ENCODE results near the gene NAB2.
"Not testable (repeated sequence)": the region's sequence is repeated elsewhere in the genome, so short reads cannot be mapped to it uniquely, and the experiment has no call there.

NAB2 gene

GRCh38 chr12:57049119-57049446 is 39.8 kb upstream of the NAB2 start:
- Histone ChIP-seq H3K27me3 (peaks cover 0 to 10% of the 10 kb centered on the region in 2 donors), H3K4me1 (no peaks in the 10 kb centered on the region)

GRCh38 chr12:57049890-57050289 is 39.0 kb upstream of the NAB2 start, which contains the start of gene MYO1A:
TSS of gene MYO1A (minus strand) at chr12:57050129. CDS start at chr12:57048323, 1,806 bp downstream.
- H3K27ac ChIP-seq, result no peak within 1 kb of the TSS
- H3K9me3 ChIP-seq, result no peaks in the 10 kb centered on the region
- TF ChIP-seq CTCF (IDR thresholded peaks at IDR 0.05), result no peak
- H3K4me1 ChIP-seq, result no peaks in the 10 kb centered on the region
- no peak for DNase-seq
- H3K27me3 ChIP-seq, result peaks cover 0 to 8% of the 10 kb centered on the region in 2 donors
- H3K4me3 ChIP-seq, result no peak within 1 kb of the TSS
- intact Hi-C loops (cut with DNase I; ENCODE audit: low total_unique reads), result no loop called here
- no peaks in the 10 kb centered on the region for H3K36me3 ChIP-seq

More at GRCh38 chr12:57049119-57049446, 39.8 kb upstream of the NAB2 start:
- Histone ChIP-seq H3K9me3 (no peaks in the 10 kb centered on the region), H3K36me3 (no peaks in the 10 kb centered on the region), H3K4me3 (no peak overlapping the region), H3K27ac (no peak overlapping the region)
- DNase-seq, result no peak
- intact Hi-C loops (cut with DNase I; ENCODE audit: low total_unique reads), result no loop called here
- TF ChIP-seq CTCF (IDR thresholded peaks at IDR 0.05), result no peak

- Histone ChIP-seq H3K4me3 (no peak overlapping the region), H3K27me3 (peaks cover 0 to 5% of the 10 kb centered on the region in 2 donors), H3K4me1 (no peaks in the 10 kb centered on the region), H3K27ac (no peak overlapping the region), H3K9me3 (no peaks in the 10 kb centered on the region), H3K36me3 (no peaks in the 10 kb centered on the region)
- intact Hi-C loops (cut with DNase I; ENCODE audit: low total_unique reads), result no loop called here
- TF ChIP-seq CTCF (IDR thresholded peaks at IDR 0.05), result no peak
- no peak for DNase-seq
Observed at GRCh38 chr12:57051011-57051410, 37.9 kb upstream of the NAB2 start.

- H3K36me3 ChIP-seq, result peaks cover 0 to 15% (median 0%) of the 10 kb centered on the region in 3 donors
- H3K27me3 ChIP-seq; H3K27ac ChIP-seq; H3K9me3 ChIP-seq; H3K4me1 ChIP-seq; H3K4me3 ChIP-seq; DNase-seq; intact Hi-C loops (cut with DNase I; ENCODE audit: low total_unique reads): not testable (repeated sequence)
Observed at GRCh38 chr12:57053146-57053545, 35.8 kb upstream of the NAB2 start.

- DNase-seq; intact Hi-C loops (cut with DNase I; ENCODE audit: low total_unique reads); H3K4me1 ChIP-seq; H3K4me3 ChIP-seq; H3K27ac ChIP-seq; H3K27me3 ChIP-seq; H3K9me3 ChIP-seq: not testable (repeated sequence)
- peaks cover 0 to 23% (median 3%) of the 10 kb centered on the region in 3 donors for H3K36me3 ChIP-seq
Observed at GRCh38 chr12:57053901-57054300, 35.0 kb upstream of the NAB2 start.

GRCh38 chr12:57055824-57056223 is 33.1 kb upstream of the NAB2 start:
- Histone ChIP-seq H3K9me3 (no peaks in the 10 kb centered on the region), H3K27me3 (no peaks in the 10 kb centered on the region), H3K36me3 (peaks cover 10 to 41% (median 22%) of the 10 kb centered on the region in 3 donors), H3K27ac (no peak overlapping the region), H3K4me1 (no peaks in the 10 kb centered on the region), H3K4me3 (no peak overlapping the region)
- TF ChIP-seq CTCF (IDR thresholded peaks at IDR 0.05), result no peak
- DNase-seq, result no peak
- intact Hi-C loops (cut with DNase I; ENCODE audit: low total_unique reads), result no loop called here

Data from tibial artery (tissue), 4 donors.